Stimulated activated CD4-positive, alpha-beta T cell treated with anti-CD3 and anti-CD28 coated beads, Interleukin-2, amount 100 ng/mL, for 4 hours (primary cell): Measurements from ENCODE around the gene BRD1.

Source experiments
- DNase-seq: peaks from one replicate; pipeline ENCODE4 v3.0.0-alpha.2; 2020; ENCODE audit warnings: low read depth

The BRD1 gene

GRCh38 chr22:49751966-49752597, 75.6 kb downstream of the BRD1 start:
- DNase-seq = no peak

DNA sequence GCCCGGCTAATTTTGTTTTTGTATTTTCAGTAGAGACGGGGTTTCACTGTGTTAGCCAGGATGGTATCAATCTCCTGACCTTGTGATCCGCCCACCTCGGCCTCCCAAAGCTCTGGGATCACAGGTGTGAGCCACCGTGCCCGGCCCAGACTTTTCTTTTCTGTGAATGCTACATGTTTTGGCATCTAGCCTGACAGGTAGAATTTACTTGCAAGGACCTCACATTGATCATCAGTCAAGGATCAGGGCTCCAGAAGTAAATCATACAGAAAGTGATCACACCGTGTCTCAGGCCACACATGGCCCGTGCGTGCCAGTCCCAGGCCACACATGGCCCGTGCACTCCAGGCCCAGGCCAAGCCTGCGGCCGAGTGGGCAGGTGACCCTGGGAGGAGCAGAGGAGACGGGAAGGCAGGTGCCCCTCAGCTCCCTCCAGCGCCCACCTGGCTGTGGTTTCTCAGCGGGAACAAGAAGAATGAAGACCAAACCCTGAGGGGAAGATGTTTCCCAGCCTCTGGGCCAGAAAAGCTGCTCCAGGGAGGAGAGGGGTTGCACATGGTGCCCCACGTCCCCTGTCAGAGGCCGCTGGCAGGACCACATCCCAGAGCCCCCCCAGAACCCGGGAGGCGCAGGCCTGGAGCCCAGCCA, 76.2 kb downstream of the BRD1 start:
- no peak for DNase-seq

GRCh38 chr22:49749885-49750510, 77.7 kb downstream of the BRD1 start:
- no peak for DNase-seq

DNA sequence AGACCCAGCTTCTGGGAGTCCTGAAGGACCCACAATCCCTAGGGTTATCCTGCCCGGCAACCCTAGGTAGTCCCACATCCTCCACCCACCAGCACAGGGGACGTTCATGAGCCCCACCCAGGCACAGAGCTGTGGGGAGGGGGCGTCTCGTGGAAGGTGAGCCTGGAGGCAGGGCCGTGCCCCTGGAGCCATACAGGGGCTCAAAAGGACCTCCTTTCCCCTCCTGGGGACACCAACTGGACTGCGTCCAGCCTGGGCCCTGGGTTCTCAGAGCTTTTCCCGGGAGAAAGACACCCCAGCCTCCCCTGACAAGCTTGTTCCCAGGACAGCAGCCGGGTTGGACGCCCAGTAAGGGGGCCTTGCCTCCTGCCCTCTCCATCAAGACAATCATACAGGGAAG, 78.4 kb downstream of the BRD1 start:
- DNase-seq = no peak

DNA sequence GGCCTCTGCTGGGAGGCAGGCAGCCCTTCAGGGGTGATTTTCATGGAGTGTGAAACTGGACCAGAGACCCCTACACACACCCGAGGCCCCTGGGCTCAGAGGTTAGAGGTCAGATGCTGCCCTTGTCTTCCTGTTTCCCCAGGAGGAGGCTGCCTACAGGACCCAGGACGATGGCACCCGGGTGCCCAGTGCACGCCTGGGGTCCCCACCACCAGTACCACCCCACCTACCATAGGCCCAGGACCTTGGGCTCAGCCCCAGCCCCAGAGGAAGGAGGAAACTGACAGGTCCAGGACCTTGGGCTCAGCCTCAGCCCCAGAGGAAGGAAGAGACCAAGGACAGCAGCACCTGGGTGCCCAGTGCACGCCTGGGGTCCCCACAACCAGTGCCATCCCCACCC, 79.2 kb downstream of the BRD1 start:
- no peak for DNase-seq

DNA sequence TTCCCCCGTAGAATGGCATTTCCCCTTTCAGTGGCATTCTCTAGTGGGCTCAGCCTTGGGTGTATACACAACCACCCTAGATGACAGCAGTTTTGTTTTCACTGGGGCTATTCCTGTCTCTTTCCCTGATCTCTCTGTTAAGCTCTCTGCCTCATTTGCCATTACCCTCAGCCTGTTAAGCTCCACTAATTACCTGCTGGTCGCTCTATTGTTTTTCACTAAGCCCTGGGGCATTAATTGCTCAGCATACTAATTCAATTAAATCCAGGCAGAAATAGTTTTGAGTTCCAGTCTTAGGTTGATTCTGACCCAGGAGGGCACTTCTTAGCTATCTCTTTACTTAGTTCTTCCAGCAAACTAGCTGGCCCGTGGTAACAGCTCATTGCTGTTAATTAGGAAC, 80.0 kb downstream of the BRD1 start:
- DNase-seq = no peak

DNA sequence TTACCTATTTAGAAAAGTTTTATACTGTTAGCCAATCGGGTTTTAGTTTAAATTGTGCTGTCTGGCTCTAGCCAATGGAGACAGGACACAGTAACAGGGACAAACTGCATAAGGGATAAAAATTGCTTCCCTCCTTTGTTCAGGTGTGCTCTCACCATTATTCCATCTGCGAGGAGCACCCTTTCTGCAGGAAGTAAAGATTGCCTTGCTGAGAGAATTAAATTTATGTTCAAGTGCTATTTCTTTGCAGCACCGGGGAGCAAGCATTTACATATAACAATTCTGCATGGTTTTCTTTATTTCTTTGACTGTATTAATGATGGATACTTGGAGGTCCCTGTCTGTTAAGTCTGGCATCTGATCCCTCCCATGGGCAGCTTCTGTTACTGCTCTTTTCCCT, 80.5 kb downstream of the BRD1 start:
- DNase-seq = no peak

GRCh38 chr22:49746065-49746464, 81.6 kb downstream of the BRD1 start:
- DNase-seq = no peak

DNA sequence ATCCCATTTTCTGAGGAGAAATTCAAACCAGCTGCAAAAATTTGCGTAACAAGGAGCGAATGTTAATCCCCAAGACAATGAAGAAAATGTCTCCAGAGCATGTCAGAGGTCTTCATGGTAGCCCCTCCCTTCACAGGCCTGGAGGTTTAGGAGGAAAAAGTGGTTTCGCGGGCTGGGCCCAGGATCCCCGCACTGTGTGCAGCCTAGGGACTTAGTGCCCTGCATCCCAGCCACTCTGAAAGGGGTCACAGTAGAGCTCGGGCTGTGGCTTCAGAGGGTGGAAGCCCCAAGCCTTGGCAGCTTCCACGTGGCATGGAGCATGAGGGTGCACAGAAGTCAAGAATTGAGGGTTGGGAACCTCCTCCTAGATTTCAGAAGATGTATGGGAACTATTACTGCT, 87.4 kb downstream of the BRD1 start:
- no peak for DNase-seq

GRCh38 chr22:49739138-49739537, 88.5 kb downstream of the BRD1 start:
- no peak for DNase-seq

GRCh38 chr22:49738566-49738965, 89.1 kb downstream of the BRD1 start:
- no peak for DNase-seq

DNA sequence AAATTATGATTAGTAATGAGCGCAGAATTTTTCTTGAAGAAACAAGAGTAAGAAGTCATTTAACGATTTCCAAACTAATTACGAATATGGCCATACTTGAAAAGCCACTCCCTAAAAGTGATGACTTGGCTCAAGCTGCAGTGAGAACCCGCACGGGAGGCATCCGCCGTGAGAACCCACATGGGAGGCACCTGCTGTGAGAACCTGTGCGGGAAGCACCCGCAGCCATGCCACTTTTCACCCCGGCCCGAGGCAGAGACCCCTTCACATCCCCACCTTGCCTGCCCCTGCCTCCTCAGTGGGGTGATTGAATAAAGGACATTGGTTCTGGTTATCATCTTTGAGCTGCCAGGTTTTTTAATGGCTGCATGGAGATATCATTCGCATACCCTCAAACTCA, 89.7 kb downstream of the BRD1 start:
- no peak for DNase-seq

GRCh38 chr22:49737101-49737551, 90.5 kb downstream of the BRD1 start:
- no peak for DNase-seq

DNA sequence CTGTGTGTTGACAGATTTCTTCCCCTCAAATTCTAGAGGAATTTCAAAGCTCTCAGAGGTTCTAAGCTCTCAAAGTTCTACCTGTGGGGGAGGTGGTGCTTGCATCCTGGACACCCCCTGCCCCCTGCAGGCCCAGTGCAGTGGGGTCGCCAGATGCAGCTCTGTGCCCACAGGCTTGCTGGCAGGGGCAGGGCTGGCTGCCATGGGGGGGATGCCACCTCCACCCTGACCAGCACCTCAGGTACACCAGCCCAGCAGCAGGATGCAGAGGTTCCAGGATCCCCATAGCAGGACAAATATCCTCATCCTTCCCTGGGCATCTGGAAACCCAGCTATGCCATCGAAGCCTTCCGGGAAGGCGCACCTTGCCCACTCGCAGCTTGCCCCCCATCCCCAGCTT, 91.1 kb downstream of the BRD1 start:
- no peak for DNase-seq

DNA sequence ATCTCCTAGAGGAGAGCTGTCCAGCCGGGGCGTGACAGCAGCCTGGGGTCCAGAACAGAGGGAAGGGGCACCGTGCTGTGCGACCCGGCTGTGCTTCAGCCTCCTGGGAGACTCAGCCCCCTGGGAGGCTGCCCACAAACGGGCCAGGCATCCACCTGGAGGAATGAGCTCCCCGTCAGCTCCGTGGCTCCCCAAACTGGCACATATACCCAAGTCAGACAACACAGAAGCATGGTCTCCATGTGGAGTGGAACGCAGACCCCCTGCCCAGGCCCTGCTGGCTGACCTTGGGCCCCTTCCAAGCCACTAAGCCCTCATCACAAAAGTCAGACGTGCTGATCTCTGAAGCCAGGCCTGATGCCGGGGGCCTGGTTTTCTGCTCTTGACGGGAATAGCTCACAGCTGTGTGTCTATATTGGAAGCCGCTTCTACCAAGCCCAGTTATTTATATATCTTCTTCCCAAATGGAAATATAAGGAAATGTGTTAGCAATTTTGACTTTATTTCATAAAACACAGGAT, 91.7 kb downstream of the BRD1 start:
- DNase-seq = no peak

DNA sequence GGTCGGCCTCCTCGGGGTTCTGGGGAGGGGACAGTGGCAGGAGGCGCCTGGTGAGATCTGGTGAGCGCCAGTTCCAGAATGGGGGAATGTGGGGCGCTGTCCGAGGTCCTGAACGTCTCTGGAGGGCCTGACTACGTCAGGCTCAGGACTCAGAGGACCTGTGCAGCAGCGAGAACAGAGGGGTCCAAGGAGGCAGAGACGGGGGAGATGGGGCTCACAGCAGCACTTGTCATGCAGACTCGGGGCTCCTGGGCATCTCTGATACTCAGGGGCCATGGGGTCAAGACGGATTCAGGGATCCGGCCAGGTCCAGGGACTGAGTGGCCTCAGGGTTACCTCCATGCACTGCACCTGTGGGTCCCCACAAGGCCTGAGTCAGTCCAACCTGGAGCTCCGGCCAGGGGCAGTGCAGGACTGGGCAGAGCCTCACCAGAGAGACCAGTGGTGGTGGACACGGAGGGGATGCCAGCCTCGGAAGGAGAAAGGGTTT, 92.2 kb downstream of the BRD1 start:
- DNase-seq = no peak

GRCh38 chr22:49734882-49735281, 92.8 kb downstream of the BRD1 start:
- DNase-seq = no peak

DNA sequence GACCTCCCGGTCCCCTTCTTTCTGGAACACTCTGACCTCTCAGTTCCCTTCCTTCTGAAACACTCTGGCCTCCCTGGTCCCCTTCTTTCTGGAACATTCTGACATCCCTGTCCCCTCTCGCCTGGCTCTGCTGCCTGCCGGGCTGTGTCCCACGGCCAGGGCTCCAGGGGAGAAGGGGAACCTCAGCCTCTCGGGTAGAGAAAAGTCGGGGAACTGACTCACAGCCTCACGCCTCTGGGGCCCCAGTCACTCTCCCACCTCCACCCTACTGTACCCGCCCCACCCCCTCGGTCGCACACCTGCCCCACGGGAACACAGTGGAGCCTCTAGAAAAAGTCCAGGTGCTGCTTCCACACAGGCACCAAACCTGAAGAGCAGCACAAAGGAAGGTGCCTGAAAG, 93.3 kb downstream of the BRD1 start:
- DNase-seq = no peak

GRCh38 chr22:49733631-49734030, 94.0 kb downstream of the BRD1 start:
- no peak for DNase-seq

DNA sequence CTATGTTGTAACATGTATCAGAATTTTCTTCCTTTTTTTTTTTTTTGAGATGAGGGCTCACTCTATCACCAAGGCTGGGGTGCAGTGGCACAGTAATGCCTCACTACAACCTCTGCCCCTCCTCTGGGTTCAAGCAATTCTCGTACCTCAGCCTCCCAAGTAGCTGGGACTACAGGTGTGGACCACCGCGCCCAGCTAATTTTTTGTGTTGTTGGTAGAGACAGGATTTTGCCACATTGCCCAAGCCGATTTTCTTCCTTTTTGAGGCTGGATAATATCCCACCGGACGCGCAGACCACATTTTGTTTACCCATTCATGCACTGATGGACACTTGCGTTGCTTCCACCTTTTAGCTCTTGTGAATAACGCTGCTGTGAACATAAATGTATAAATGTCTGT, 97.0 kb downstream of the BRD1 start:
- DNase-seq = no peak

GRCh38 chr22:49728570-49729271, 99.0 kb downstream of the BRD1 start:
- DNase-seq = no peak

- DNase-seq = no peak
Measured at GRCh38 chr22:49727881-49728569, 99.6 kb downstream of the BRD1 start.
